Natural killer cell treated with Interleukin-12 subunit alpha and Interleukin-12 subunit beta and Interleukin-15 and Interleukin-18, amount 100 ng/mL, for 72 hours (primary cell): ENCODE data around the gene CFTR. TPM values are rescaled to one million over a fixed set of nuclear protein-coding genes. Genes with fewer than 3 reads are reported as not detected.
"Not testable (repeated sequence)": the region's sequence is repeated elsewhere in the genome, so short reads cannot be mapped to it uniquely, and the experiment has no call there.

Experiments
- ATAC-seq, 2 donors: fragments of 150-1000 bp; cut with Tn5 transposase in 1 of 2; sonication (Bioruptor Pico), chemical (Tn5 transposase) in 1 of 2; 2 replicates each; pipeline ENCODE4 v1.10.0; 2021
- DNase-seq: peaks from one replicate; pipeline ENCODE4 v3.0.0; 2022; ENCODE audit warnings: low spot score
- H3K27ac Mint-ChIP-seq, 2 donors: 1 replicate in 1 of 2; 2 replicates in 1 of 2; pipeline ENCODE4 v1.8.0; 2022; ENCODE audit warnings: mixed read lengths in 2 of 2, mild to moderate bottlenecking in 1 of 2, moderate library complexity in 1 of 2
- H3K27me3 Mint-ChIP-seq, 2 donors: 1 replicate in 1 of 2; 2 replicates in 1 of 2; pipeline ENCODE4 v1.8.0; 2022; ENCODE audit warnings: mixed read lengths in 2 of 2
- H3K36me3 Mint-ChIP-seq: one replicate; pipeline ENCODE4 v1.8.0; 2022; ENCODE audit warnings: mixed read lengths
- H3K4me1 Mint-ChIP-seq, 2 donors: 1 replicate in 1 of 2; 2 replicates in 1 of 2; pipeline ENCODE4 v1.8.0; 2022; ENCODE audit warnings: low read depth in 2 of 2, mixed read lengths in 2 of 2, mild to moderate bottlenecking in 1 of 2
- H3K4me3 Mint-ChIP-seq: one replicate; pipeline ENCODE4 v1.8.0; 2022; ENCODE audit warnings: mixed read lengths
- H3K9me3 Mint-ChIP-seq: 2 replicates; pipeline ENCODE4 v1.8.0; 2022; ENCODE audit warnings: mixed read lengths
- total RNA-seq, 2 donors: library from RNA; stranded (reverse); gene quantifications; one replicate each; pipeline ENCODE4 v1.2.3, GENCODE V29; 2022

CFTR gene
- total RNA-seq, 2 donors from 2014 or later, result not detected

GRCh38 chr7:117478836-117479224, 995 bp upstream of the CFTR start:
- Mint-ChIP-seq H3K4me1 (no peaks in the 10 kb centered on the region), H3K4me3 (no peak overlapping the region), H3K36me3 (no peaks in the 10 kb centered on the region), H3K27ac (no peak overlapping the region), H3K27me3 (peaks cover 18 to 24% of the 10 kb centered on the region in 2 donors), H3K9me3 (no peaks in the 10 kb centered on the region)
- ATAC-seq, result no peak
- DNase-seq, result no peak

GRCh38 chr7:117480055-117480362, 184 bp downstream of the CFTR start:
- Mint-ChIP-seq H3K36me3 (no peaks in the 10 kb centered on the region), H3K9me3 (no peaks in the 10 kb centered on the region)

GRCh38 chr7:117480978-117481377, 1.2 kb downstream of the CFTR start:
- DNase-seq (no peak), ATAC-seq (no peak)
- no peak overlapping the region for H3K4me3 Mint-ChIP-seq
- H3K9me3 Mint-ChIP-seq, result no peaks in the 10 kb centered on the region
- H3K27me3 Mint-ChIP-seq, result peaks cover 18 to 24% of the 10 kb centered on the region in 2 donors
- H3K27ac Mint-ChIP-seq, result no peak overlapping the region
- H3K4me1 Mint-ChIP-seq, result no peaks in the 10 kb centered on the region
- H3K36me3 Mint-ChIP-seq, result no peaks in the 10 kb centered on the region

More at GRCh38 chr7:117480055-117480362, 184 bp downstream of the CFTR start:
- no peak overlapping the region for H3K4me3 Mint-ChIP-seq
- peaks cover 18 to 24% of the 10 kb centered on the region in 2 donors for H3K27me3 Mint-ChIP-seq
- H3K27ac Mint-ChIP-seq, result no peak overlapping the region
- no peaks in the 10 kb centered on the region for H3K4me1 Mint-ChIP-seq
- ATAC-seq (no peak), DNase-seq (no peak)

- ATAC-seq (no peak), DNase-seq (no peak)
- peaks cover 3 to 8% of the 10 kb centered on the region in 2 donors for H3K27me3 Mint-ChIP-seq
- no peak overlapping the region for H3K27ac Mint-ChIP-seq
- no peak overlapping the region for H3K4me3 Mint-ChIP-seq
- H3K36me3 Mint-ChIP-seq, result no peaks in the 10 kb centered on the region
- no peaks in the 10 kb centered on the region for H3K4me1 Mint-ChIP-seq
- H3K9me3 Mint-ChIP-seq, result no peaks in the 10 kb centered on the region
Measured at GRCh38 chr7:117485118-117485620, 5.3 kb downstream of the CFTR start.

GRCh38 chr7:117489016-117489415, 9.2 kb downstream of the CFTR start:
- H3K4me3 Mint-ChIP-seq, result no peak overlapping the region
- no peaks in the 10 kb centered on the region for H3K4me1 Mint-ChIP-seq
- ATAC-seq, result no peak
- no peak for DNase-seq
- H3K27ac Mint-ChIP-seq, result no peak overlapping the region
- H3K9me3 Mint-ChIP-seq, result no peaks in the 10 kb centered on the region
- H3K36me3 Mint-ChIP-seq, result no peaks in the 10 kb centered on the region
- no peaks in the 10 kb centered on the region for H3K27me3 Mint-ChIP-seq

- ATAC-seq, result no peak
- H3K4me3 Mint-ChIP-seq, result no peak overlapping the region
- no peak for DNase-seq
- H3K27ac Mint-ChIP-seq, result no peak overlapping the region
- no peaks in the 10 kb centered on the region for H3K36me3 Mint-ChIP-seq
- H3K27me3 Mint-ChIP-seq, result no peaks in the 10 kb centered on the region
- no peaks in the 10 kb centered on the region for H3K9me3 Mint-ChIP-seq
- no peaks in the 10 kb centered on the region for H3K4me1 Mint-ChIP-seq
Measured at GRCh38 chr7:117489430-117489829, 9.6 kb downstream of the CFTR start.

GRCh38 chr7:117489911-117490310, 10.1 kb downstream of the CFTR start:
- Mint-ChIP-seq H3K27ac (no peak overlapping the region), H3K4me1 (no peaks in the 10 kb centered on the region), H3K4me3 (no peak overlapping the region), H3K9me3 (no peaks in the 10 kb centered on the region), H3K36me3 (no peaks in the 10 kb centered on the region), H3K27me3 (no peaks in the 10 kb centered on the region)
- ATAC-seq (no peak), DNase-seq (no peak)

- H3K4me3 Mint-ChIP-seq, result no peak overlapping the region
- no peak for DNase-seq
- no peaks in the 10 kb centered on the region for H3K4me1 Mint-ChIP-seq
- H3K27me3 Mint-ChIP-seq, result no peaks in the 10 kb centered on the region
- no peak overlapping the region for H3K27ac Mint-ChIP-seq
- H3K9me3 Mint-ChIP-seq, result no peaks in the 10 kb centered on the region
- no peaks in the 10 kb centered on the region for H3K36me3 Mint-ChIP-seq
- ATAC-seq, result no peak
Measured at GRCh38 chr7:117492649-117493048, 12.8 kb downstream of the CFTR start.

- H3K27me3 Mint-ChIP-seq, result no peaks in the 10 kb centered on the region
- no peak overlapping the region for H3K4me3 Mint-ChIP-seq
- no peak for ATAC-seq
- DNase-seq, result no peak
- H3K36me3 Mint-ChIP-seq, result no peaks in the 10 kb centered on the region
- H3K4me1 Mint-ChIP-seq, result no peaks in the 10 kb centered on the region
- H3K27ac Mint-ChIP-seq, result no peak overlapping the region
- no peaks in the 10 kb centered on the region for H3K9me3 Mint-ChIP-seq
Measured at GRCh38 chr7:117493460-117493859, 13.6 kb downstream of the CFTR start.

- H3K27me3 Mint-ChIP-seq, result no peaks in the 10 kb centered on the region
- H3K36me3 Mint-ChIP-seq, result no peaks in the 10 kb centered on the region
- DNase-seq (no peak), ATAC-seq (no peak)
- H3K4me1 Mint-ChIP-seq, result no peaks in the 10 kb centered on the region
- no peak overlapping the region for H3K27ac Mint-ChIP-seq
- H3K9me3 Mint-ChIP-seq, result peaks cover 4% of the 10 kb centered on the region
- H3K4me3 Mint-ChIP-seq, result no peak overlapping the region
Measured at GRCh38 chr7:117495308-117495707, 15.5 kb downstream of the CFTR start.

GRCh38 chr7:117502331-117502730, 22.5 kb downstream of the CFTR start:
- no peak overlapping the region for H3K27ac Mint-ChIP-seq
- H3K4me1 Mint-ChIP-seq, result no peaks in the 10 kb centered on the region
- no peak for ATAC-seq
- no peak overlapping the region for H3K4me3 Mint-ChIP-seq
- H3K36me3 Mint-ChIP-seq, result no peaks in the 10 kb centered on the region
- H3K9me3 Mint-ChIP-seq, result peaks cover 7% of the 10 kb centered on the region
- no peak for DNase-seq
- no peaks in the 10 kb centered on the region for H3K27me3 Mint-ChIP-seq

- H3K27me3 Mint-ChIP-seq, result no peaks in the 10 kb centered on the region
- DNase-seq (no peak), ATAC-seq (no peak)
- peaks cover 4% of the 10 kb centered on the region for H3K9me3 Mint-ChIP-seq
- H3K4me1 Mint-ChIP-seq, result no peaks in the 10 kb centered on the region
- H3K4me3 Mint-ChIP-seq, result no peak overlapping the region
- no peak overlapping the region for H3K27ac Mint-ChIP-seq
- no peaks in the 10 kb centered on the region for H3K36me3 Mint-ChIP-seq
Measured at GRCh38 chr7:117505238-117505637, 25.4 kb downstream of the CFTR start.

GRCh38 chr7:117508676-117509075, 28.9 kb downstream of the CFTR start:
- H3K4me1 Mint-ChIP-seq, result no peaks in the 10 kb centered on the region
- no peaks in the 10 kb centered on the region for H3K36me3 Mint-ChIP-seq
- DNase-seq, result no peak
- H3K9me3 Mint-ChIP-seq, result peaks cover 11% of the 10 kb centered on the region
- no peak overlapping the region for H3K27ac Mint-ChIP-seq
- no peak overlapping the region for H3K4me3 Mint-ChIP-seq
- H3K27me3 Mint-ChIP-seq, result no peaks in the 10 kb centered on the region
- ATAC-seq, result no peak

- H3K36me3 Mint-ChIP-seq, H3K4me3 Mint-ChIP-seq, H3K4me1 Mint-ChIP-seq, H3K27me3 Mint-ChIP-seq, DNase-seq, ATAC-seq, H3K27ac Mint-ChIP-seq: not testable (repeated sequence)
- peaks cover 13% of the 10 kb centered on the region for H3K9me3 Mint-ChIP-seq
Measured at GRCh38 chr7:117517194-117517593, 37.4 kb downstream of the CFTR start.

- no peak for ATAC-seq
- no peak for DNase-seq
- no peaks in the 10 kb centered on the region for H3K4me1 Mint-ChIP-seq
- no peak overlapping the region for H3K27ac Mint-ChIP-seq
- no peaks in the 10 kb centered on the region for H3K9me3 Mint-ChIP-seq
- H3K27me3 Mint-ChIP-seq, result no peaks in the 10 kb centered on the region
- H3K36me3 Mint-ChIP-seq, result no peaks in the 10 kb centered on the region
- no peak overlapping the region for H3K4me3 Mint-ChIP-seq
Measured at GRCh38 chr7:117530390-117530789, 50.6 kb downstream of the CFTR start.
